GM18499 (cell line): ENCODE results near the gene ACSL4.
A peak's percentile ranks its signal among the peaks of the same experiment; 100 is the strongest.
"Not testable (repeated sequence)": the region's sequence is repeated elsewhere in the genome, so short reads cannot be mapped to it uniquely, and the experiment has no call there.

Experiments used
- ATAC-seq: cut with Tn5 transposase; IDR thresholded peaks from one replicate; pipeline ENCODE4 v1.9.1; 2021; ENCODE audit warnings: moderate number of reproducible peaks; ENCODE audit not compliant: insufficient read depth, unreplicated experiment

The ACSL4 gene

DNA sequence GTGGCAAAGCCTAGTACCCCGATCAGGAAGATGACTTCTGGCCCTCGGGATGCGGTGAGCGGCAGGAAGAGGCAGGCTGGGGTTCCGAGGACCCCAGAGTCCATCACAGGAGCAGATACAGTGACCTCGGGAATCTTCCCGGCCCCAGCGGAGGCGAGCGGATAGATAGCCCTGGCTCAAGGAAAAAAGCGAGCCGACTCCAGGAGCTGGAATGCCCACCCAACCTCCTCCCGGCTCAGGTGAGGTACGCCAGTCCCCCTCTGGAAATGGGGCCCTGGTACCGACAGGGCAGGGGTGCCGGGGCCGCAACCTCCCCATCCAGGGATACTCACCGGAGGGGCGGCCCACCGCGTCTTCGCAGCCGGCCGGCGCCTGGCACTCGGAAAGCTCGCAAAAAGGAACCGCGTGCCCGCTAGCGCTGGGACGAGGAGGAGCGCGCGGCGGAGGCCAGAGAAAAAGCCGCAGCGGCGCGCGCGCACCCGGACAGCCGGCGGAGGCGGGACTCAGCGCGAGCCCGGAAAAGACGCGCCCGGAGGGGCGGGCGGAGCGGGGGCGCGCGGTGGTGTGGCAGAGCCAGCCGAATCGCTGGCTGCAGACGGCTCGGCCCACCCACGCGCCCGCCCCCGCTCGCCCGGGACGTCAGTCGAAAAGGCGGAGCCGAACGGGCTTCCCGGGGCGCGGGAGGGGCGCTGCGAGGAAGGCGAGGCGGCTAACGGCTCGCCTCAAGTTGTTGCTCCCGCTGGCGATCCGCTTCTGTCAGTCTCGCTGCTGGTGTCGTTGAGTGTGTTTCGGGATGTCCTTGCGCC lies at the start of gene ACSL4:
Gene ACSL4 (minus strand): TSS at position 451 of the 806 bp plus-strand sequence. CDS start 49,894 bp downstream, outside the sequence.
- ATAC-seq = no peak

- ATAC-seq = no peak
These were observed 44.7 kb upstream of the ACSL4 start for GRCh38 chrX:109777749-109778148.

DNA sequence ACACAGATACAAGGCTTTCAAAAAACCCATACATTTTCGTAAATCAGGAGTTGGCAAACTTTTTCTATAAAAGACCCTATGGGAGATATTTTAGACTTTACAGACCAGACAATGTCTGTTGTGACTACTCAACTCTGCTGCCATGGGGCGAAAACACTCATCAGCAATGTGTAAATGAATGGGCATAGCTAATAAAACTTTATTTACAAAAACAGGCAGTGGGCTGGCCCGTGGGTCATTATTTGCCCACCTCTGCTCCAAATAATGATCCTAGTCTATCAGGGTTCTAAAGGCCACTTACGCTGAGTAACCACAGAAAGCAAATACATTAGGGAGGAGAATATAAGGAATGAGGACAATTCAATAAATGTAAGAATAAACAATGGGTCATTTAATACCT lies 43.9 kb upstream of the ACSL4 start:
- no peak for ATAC-seq

DNA sequence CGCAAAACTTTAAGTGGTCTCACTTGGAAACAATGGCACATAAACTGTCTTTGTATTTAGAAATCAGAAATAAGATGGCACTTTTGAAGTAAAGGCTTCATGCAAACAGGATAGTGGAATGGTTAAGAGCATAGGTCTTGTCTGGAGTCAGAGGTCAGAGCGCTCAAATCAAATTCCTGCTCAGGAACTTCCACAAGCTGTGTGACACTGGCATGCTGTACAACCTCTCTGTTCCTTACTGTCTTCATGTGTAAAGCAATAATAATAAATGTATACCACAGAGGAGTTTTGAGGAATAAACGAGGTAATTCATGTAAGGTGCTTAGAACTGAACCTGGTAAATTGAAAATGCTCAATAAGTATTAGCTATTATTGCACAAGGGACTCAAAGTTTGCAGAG lies 43.4 kb upstream of the ACSL4 start:
- no peak for ATAC-seq

DNA sequence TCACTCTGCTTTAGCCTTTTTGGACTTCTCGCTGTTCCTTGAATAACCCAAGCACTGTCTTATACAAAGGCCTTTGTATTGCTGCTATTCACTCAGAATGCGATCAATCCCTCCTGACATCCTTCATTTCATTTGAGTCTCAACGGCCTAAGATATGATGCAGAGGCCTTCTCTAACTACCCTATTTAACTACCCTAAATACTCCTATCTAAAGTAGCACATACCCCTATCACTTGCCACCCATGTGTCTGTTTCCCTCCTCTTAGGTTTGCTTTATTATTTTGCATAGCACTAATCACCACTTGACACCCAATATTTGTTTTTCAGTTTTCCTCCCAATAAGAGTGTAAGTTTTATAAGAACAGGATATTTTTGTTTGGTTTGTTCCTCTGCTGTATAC lies 42.3 kb upstream of the ACSL4 start:
- no peak for ATAC-seq

DNA sequence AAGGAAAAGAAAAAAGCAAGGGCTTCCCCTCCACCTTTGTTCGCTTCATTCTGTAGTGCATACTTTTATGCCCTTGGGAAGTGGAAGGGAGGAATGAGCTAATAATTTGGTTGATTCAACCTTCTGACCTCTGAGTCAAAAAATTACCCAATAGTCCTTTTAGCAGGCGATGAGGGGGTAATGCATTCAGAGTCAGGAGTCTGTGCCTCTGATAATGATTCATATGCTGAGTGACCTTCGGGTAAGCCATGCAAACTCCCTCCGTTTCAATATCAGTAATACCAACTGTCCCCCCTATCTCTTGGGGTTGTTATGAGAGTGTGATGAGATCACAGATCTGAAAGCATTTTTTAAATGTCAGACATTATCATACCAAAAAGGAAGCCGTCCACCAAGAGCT lies 41.6 kb upstream of the ACSL4 start:
- peak; percentile 95 for ATAC-seq

DNA sequence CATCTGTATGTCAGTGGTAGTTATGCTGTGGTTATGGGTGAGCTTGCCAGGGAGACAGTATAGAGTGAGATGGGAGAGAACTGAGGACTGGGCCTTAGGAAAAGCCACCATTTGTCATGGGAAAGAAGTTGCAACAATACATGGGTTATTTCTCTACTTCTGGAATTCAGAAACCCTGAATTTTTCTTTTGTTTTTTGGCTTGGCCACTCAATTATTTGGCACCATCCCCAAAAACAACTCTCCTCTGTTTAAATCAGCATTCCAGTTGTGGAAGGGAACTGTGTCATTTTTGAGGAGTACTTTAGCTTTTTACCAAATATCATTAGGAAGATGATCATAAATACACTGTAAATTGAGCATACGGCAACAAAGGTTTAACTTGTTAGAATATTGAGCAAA lies 41.1 kb upstream of the ACSL4 start:
- no peak for ATAC-seq

DNA sequence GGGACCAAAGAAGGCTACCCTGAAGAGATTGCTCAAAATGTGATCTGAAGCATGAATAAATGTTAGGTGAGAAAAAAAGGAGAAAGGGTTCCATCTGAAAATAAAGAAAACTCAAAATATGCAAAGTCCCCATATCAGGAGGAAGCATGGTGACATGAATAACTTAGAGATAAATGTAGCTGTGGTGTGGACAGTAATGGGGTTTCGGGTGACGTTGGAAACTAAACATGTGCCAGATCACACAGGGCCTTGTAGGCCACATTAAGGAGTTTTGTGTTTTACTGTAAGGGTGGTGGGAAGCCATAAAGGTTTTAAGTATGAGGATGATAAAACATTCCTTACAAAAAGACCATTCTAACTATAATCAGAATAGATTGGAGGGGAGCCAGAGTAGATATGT lies 40.3 kb upstream of the ACSL4 start:
- no peak for ATAC-seq

DNA sequence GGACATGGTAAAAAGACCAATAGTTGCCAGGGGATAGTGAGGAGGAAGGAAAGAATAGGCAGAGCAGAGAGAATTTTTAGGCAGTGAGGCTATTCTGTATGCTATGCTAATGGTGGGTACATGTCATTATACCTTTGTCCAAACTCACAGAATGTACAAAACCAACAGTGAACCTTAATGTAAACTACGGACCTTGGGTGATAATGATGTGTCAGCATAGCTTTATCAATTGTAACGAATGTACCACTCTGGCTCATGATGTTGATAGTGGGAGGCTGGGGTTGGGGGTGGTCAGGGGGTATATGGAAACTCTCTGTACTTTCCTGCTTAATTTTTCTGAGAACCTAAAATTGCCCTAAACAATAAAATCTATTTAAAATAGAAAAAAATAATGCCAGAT lies 37.7 kb upstream of the ACSL4 start:
- ATAC-seq = no peak

DNA sequence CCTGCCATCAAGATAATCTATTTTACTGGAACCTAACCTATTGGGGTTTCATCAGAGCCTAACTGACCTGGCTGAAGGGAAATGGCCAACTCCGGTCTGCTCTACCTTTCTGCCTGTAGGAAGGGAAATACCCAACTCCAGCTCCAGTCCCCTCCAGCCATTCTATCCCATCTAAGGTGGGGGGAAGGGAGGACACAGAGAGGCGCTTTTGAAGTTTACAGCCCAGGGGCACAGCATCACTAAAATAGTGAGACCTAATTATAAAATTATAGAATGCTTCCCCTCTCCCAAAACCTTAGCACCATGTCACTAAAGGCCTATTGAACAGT lies 27.8 kb upstream of the ACSL4 start:
- ATAC-seq = no peak

GRCh38 chrX:109760209-109760921 lies 27.3 kb upstream of the ACSL4 start:
- ATAC-seq = no peak

GRCh38 chrX:109753256-109753655 lies 20.2 kb upstream of the ACSL4 start:
- no peak for ATAC-seq

- ATAC-seq = no peak
These were observed 18.6 kb upstream of the ACSL4 start for GRCh38 chrX:109751698-109752097.

GRCh38 chrX:109749207-109749606 lies 16.1 kb upstream of the ACSL4 start:
- no peak for ATAC-seq

DNA sequence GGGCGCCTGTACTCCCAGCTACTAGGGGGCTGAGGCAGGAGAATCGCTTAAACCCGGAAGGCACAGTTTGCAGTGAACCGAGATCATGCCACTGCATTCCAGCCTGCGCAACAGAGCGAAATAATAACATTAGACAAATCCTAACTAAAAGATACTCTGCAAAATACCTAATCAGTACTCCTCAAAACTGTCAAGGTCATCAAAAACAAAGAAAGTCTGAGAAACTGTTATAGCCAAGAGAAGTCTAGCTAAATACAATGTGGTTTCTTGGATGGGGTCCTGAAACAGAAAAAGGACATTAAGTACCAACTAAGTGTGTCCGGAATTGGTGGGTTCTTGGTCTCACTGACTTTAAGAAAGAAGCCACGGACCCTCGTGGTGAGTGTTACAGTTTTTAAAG lies 14.6 kb upstream of the ACSL4 start:
- ATAC-seq = no peak

GRCh38 chrX:109742722-109743121 lies 9.7 kb upstream of the ACSL4 start:
- ATAC-seq = no peak

DNA sequence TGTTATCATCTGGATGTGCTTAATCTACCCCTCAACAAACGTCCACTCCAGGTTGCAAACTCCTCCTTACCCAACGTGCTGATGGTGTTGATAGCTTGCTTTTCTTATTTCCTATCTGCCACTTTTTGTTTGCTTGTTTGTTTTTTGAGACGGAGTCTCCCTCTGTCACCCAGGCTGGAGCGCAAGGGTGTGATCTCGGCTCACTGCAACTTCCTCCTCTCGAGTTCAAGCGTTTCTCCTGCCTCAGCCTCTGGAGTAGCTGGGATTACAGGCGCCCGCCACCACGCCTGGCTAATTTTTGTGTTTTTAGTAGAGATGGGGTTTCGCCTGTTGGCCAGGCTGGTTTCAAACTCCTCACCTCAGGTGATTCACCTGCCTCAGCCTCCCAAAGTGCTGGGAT lies 7.8 kb upstream of the ACSL4 start:
- not testable (repeated sequence) for ATAC-seq

DNA sequence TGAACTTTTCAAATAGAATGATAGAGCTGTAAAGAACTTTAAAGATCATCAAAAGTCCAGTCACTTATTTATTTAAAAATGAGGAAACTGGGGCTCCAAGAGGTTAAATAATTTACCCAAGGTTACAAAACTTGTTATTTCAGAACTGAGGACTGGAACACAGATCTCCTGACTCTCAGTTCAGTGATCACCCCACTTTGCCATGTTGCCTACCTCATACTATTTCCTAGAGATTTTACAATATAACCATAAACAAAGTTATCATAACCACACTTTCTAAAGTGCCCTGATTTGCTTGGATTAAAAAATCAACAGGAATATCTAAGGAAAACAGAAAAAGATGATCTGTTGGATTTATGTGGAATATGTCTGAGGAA lies 7.4 kb upstream of the ACSL4 start:
- no peak for ATAC-seq

DNA sequence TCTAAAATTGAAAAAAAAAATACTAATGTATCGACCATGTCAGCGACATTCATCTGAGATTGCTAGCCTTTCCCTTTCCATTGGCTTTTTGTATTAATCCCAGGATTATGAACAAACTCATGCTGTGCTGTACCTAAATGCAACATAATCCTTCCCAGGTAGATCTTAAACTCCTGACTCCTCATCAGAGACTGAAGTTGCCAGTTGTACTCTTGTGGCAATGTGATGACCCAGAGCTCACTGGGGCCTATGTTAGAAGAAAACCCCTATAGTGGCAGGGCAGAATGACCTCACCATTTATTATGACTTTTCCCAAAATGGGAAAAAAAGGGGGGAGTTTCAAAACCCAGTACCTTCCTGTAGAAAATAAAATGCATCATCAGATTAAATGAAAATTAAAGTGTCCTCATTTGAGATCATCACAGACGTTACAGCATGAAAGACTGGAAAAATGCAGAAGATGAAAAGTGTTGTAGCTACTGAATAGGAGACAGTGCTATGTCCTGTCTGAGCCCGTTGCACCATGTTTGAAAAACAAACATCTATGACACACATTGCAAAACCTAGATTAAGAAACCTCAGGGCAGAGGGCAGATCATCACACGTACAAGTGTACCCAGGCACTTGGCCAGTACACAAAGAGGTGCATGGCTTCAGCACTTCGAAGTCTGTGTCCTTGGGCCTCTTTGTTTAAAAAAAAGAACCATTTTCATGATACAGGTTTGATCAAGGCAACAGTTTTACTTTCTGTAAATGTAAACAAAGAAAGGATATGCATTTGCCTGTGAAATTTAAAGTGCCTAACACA lies 6.8 kb upstream of the ACSL4 start:
- no peak for ATAC-seq

DNA sequence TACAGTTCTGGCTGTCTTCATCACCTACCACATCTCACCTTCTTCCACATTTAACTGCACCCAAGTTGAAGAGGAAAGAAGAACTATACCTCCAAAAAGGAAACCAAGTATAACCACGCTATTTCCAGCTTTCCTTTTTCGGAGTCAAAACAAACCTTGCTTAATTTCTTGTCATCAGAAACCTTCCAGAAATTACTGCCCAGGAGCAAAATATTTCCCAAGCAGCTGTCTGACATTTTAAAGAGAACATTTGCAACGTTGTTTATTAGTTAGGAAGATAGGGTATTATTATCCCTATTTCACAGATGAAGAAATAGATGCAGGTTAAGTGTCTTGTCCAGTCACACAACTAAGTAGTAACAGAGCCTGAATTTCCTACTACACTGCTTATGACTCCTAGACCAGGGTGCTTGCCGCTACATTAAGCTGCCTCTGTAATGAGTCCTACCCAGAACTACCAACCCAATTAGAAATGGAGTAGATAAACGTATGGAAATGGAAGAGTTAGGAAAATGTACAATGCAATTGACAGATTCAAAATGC lies 2.2 kb upstream of the ACSL4 start:
- ATAC-seq = no peak

DNA sequence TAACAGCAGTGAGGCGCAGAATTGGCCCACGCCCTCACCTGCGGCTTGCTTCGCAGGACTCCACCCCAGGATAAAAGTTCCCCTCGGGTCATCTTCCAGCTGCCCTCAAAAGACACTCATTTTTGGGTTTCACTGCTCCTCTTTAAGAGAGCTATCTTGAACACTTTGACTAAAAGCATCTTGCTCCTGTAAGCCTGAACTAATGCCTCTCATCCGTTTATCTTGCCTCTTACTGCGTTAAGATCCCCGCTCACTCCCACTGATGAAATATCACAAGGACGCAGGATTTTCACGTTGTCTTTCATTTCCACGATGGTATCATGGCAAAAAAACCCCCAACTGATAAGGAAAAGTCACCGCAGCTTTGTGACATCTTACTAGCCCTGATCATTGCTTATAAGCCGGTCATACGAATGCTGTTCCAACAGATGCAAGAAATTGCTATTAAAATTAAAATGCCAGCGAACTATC lies 591 bp upstream of the ACSL4 start:
- ATAC-seq = no peak
